Liver (tissue), 9 donors: ENCODE results near the gene OPN4. TPM values are rescaled to one million over a fixed set of nuclear protein-coding genes. Genes with fewer than 3 reads are reported as not detected.

ENCODE experiments used
- DNase-seq: peaks from one replicate; pipeline ENCODE4 v3.0.0-alpha.2; 2017; ENCODE audit warnings: low spot score
- H3K27ac ChIP-seq, 2 donors: one replicate each; pipeline ENCODE4 v1.7.0; 2013; ENCODE audit warnings: inconsistent platforms in 2 of 2, low read length in 2 of 2, control low read depth in 1 of 2, low read depth in 1 of 2, mild to moderate bottlenecking in 1 of 2
- H3K27me3 ChIP-seq, 4 donors: one replicate each; pipeline versions ENCODE4 v1.6.1 to v1.7.0; 2013; ENCODE audit warnings: low read length in 3 of 4, inconsistent platforms in 1 of 4, mild to moderate bottlenecking in 1 of 4, moderate library complexity in 1 of 4; ENCODE audit not compliant: control insufficient read depth in 4 of 4, insufficient read depth in 4 of 4
- H3K36me3 ChIP-seq, 4 donors: one replicate each; pipeline versions ENCODE4 v1.6.1 to v1.7.0; 2013; ENCODE audit warnings: low read length in 3 of 4, mild to moderate bottlenecking in 3 of 4, low read depth in 1 of 4, moderate library complexity in 1 of 4; ENCODE audit not compliant: control insufficient read depth in 4 of 4, insufficient read depth in 3 of 4
- H3K4me1 ChIP-seq, 4 donors: one replicate each; pipeline versions ENCODE4 v1.6.1 to v1.7.0; 2013; ENCODE audit warnings: low read length in 3 of 4, mild to moderate bottlenecking in 3 of 4, moderate library complexity in 1 of 4; ENCODE audit not compliant: control insufficient read depth in 4 of 4, insufficient read depth in 4 of 4
- H3K4me3 ChIP-seq, 3 donors: one replicate each; pipeline versions ENCODE4 v1.6.1 to v1.7.0; 2013; ENCODE audit warnings: low read length in 3 of 3, control low read depth in 1 of 3, low read depth in 1 of 3, mild to moderate bottlenecking in 1 of 3
- H3K9ac ChIP-seq, 2 donors: one replicate each; pipeline ENCODE4 v1.7.0; 2013; ENCODE audit warnings: low read length in 2 of 2, mild to moderate bottlenecking in 2 of 2, moderate library complexity in 2 of 2, control low read depth in 1 of 2, low read depth in 1 of 2
- H3K9me3 ChIP-seq, 4 donors: one replicate each; pipeline versions ENCODE4 v1.6.1 to v1.7.0; 2013; ENCODE audit warnings: low read length in 3 of 4; ENCODE audit not compliant: control insufficient read depth in 4 of 4
- FOXA1 ChIP-seq: IDR thresholded peaks from 2 replicates; pipeline ENCODE4 v1.6.1; 2016; ENCODE audit warnings: antibody characterized with exemption
- FOXA2 ChIP-seq: IDR thresholded peaks from 2 replicates; pipeline ENCODE4 v1.6.1; 2016; ENCODE audit warnings: antibody characterized with exemption
- GABPA ChIP-seq, 2 donors: IDR thresholded peaks in 1 of 2; conservative IDR thresholded peaks in 1 of 2; 2 replicates each; pipeline ENCODE4 v1.6.1; 2016; ENCODE audit warnings: antibody characterized with exemption in 2 of 2, mild to moderate bottlenecking in 1 of 2, moderate library complexity in 1 of 2
- HNF4A ChIP-seq, 2 donors: conservative IDR thresholded peaks; 2 replicates each; pipeline ENCODE4 v1.6.1; 2016; ENCODE audit warnings: antibody characterized with exemption in 2 of 2, mild to moderate bottlenecking in 2 of 2
- HNF4G ChIP-seq: IDR thresholded peaks from 2 replicates; pipeline ENCODE4 v1.6.1; 2016; ENCODE audit warnings: antibody characterized with exemption
- JUND ChIP-seq, 2 donors: IDR thresholded peaks; 2 replicates each; pipeline ENCODE4 v1.6.1; 2016; ENCODE audit warnings: antibody characterized with exemption in 2 of 2
- NR2F2 ChIP-seq: IDR thresholded peaks from 2 replicates; pipeline ENCODE4 v1.6.1; 2016; ENCODE audit warnings: antibody characterized with exemption
- RAD21 ChIP-seq, 2 donors: IDR thresholded peaks; 2 replicates each; pipeline ENCODE4 v1.6.1; 2016; ENCODE audit warnings: antibody characterized with exemption in 2 of 2, mild to moderate bottlenecking in 2 of 2
- RXRA ChIP-seq, 2 donors: IDR thresholded peaks; 2 replicates each; pipeline ENCODE4 v1.6.1; 2017 to 2018; ENCODE audit warnings: antibody characterized with exemption in 2 of 2, mild to moderate bottlenecking in 1 of 2
- SP1 ChIP-seq: IDR thresholded peaks from 2 replicates; pipeline ENCODE4 v1.6.1; 2018; ENCODE audit warnings: antibody characterized with exemption, mild to moderate bottlenecking
- YY1 ChIP-seq: IDR thresholded peaks from 2 replicates; pipeline ENCODE4 v1.6.1; 2016; ENCODE audit warnings: antibody characterized with exemption, mild to moderate bottlenecking
- WGBS: extraction: QIAGEN DNeasy Blood & Tissue Kit; methylation state at CpG from one replicate; pipeline ENCODE4 v1.1.7; 2013; 5-methylcytosine and 5-hydroxymethylcytosine counted together
- polyA plus RNA-seq, 2 donors: library from polyadenylated mRNA; stranded (reverse) in 1 of 2; unstranded in 1 of 2; fragments of 200-250 nt in 1 of 2; fragments of >200 nt in 1 of 2; fragmentation: Nextera tagmentation in 1 of 2; extraction: Ambion mirVana in 1 of 2; gene quantifications; one replicate each; pipeline versions ENCODE4 v1.2.1 to v1.2.3, GENCODE V29; 2013 to 2015
- total RNA-seq, 2 donors: library from RNA; depleted of rRNA; stranded (reverse); fragments of >200 nt; gene quantifications; one replicate each; pipeline ENCODE4 v1.2.3, GENCODE V29; 2014
- TF ChIP-seq, protein P1 (sequence below): fragments of 150-350 bp; IDR thresholded peaks from 2 replicates; pipeline ENCODE4 v1.5.1; 2017; ENCODE audit warnings: improper control_type of control experiment, low read depth, low read length; ENCODE audit not compliant: missing input control
- TF ChIP-seq, protein P2 (sequence below): IDR thresholded peaks from 2 replicates; pipeline ENCODE4 v1.6.1; 2016; ENCODE audit warnings: antibody characterized with exemption, mild to moderate bottlenecking
- TF ChIP-seq, protein P3 (sequence below): IDR thresholded peaks from 2 replicates; pipeline ENCODE4 v1.6.1; 2016; ENCODE audit warnings: antibody characterized with exemption
- TF ChIP-seq, protein P4 (sequence below): IDR thresholded peaks from 2 replicates; pipeline ENCODE4 v1.6.1; 2016; ENCODE audit warnings: antibody characterized with exemption
- TF ChIP-seq, protein P5 (sequence below): IDR thresholded peaks from 2 replicates; pipeline ENCODE4 v1.6.1; 2016; ENCODE audit warnings: antibody characterized with exemption
- donor health status: healthy.
- donor health status: healthy.
- donor health status: healthy.
- donor health status: healthy.
- donor health status: healthy.

The OPN4 gene
- total and polyA plus RNA-seq, 4 donors = not detected

DNA sequence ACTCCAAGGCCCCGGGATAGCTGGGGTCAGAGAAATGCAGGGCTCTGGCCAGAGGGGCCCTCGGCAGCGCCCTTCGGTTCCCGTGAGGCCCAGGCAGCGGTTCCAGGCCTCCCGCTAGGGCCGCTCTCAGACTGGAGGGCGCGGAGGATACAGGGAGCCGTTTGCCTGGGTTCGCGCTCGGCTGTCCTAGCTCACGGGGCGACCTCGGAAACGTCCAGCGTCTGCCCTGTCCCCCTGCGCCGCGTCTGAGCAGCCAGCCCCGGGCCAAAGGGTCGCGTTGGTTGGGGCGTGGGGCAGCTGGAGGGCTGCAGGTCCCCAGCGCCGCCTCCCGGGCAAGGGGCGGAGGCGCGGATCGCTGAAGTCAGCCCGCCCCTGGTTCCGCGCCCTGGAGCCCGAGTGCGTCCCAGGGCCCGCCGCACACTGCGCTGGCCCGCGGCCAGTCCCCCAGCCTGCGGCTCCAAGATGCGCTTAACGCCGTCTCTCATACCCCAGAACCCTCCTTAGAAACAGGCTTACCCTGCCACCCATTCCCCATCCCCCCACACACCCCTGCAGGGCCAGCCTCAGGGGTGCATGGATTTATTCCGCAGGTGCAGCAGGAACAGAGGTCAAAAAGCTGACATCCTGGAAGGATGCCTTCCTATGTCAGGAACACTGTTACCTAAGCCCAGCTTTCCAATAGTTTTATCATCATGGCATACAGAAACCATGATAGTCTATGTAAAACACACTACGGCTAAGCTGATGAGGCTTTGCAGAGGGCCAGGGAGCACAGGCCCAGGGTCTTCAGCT lies 22.1 kb upstream of the OPN4 start:
- Histone ChIP-seq H3K4me3 (peak overlapping the region in 1 of 3 donors; percentile 37), H3K27me3 (peaks cover 0 to 2% (median 0%) of the 10 kb centered on the region in 4 donors), H3K4me1 (peaks cover 0 to 12% (median 6%) of the 10 kb centered on the region in 4 donors), H3K9me3 (no peaks in the 10 kb centered on the region), H3K9ac (no peak overlapping the region), H3K36me3 (no peaks in the 10 kb centered on the region), H3K27ac (no peak overlapping the region)
- 8% methylated on average over 49 of the region's 49 CpGs for WGBS
- DNase-seq = peak; percentile 68
- TF ChIP-seq, protein P1, sequence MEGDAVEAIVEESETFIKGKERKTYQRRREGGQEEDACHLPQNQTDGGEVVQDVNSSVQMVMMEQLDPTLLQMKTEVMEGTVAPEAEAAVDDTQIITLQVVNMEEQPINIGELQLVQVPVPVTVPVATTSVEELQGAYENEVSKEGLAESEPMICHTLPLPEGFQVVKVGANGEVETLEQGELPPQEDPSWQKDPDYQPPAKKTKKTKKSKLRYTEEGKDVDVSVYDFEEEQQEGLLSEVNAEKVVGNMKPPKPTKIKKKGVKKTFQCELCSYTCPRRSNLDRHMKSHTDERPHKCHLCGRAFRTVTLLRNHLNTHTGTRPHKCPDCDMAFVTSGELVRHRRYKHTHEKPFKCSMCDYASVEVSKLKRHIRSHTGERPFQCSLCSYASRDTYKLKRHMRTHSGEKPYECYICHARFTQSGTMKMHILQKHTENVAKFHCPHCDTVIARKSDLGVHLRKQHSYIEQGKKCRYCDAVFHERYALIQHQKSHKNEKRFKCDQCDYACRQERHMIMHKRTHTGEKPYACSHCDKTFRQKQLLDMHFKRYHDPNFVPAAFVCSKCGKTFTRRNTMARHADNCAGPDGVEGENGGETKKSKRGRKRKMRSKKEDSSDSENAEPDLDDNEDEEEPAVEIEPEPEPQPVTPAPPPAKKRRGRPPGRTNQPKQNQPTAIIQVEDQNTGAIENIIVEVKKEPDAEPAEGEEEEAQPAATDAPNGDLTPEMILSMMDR = peak; percentile 3
- TF ChIP-seq RAD21 (IDR thresholded peaks at IDR 0.05) = peak in 1 of 2 donors; percentile 46
- TF ChIP-seq YY1 = no peak

DNA sequence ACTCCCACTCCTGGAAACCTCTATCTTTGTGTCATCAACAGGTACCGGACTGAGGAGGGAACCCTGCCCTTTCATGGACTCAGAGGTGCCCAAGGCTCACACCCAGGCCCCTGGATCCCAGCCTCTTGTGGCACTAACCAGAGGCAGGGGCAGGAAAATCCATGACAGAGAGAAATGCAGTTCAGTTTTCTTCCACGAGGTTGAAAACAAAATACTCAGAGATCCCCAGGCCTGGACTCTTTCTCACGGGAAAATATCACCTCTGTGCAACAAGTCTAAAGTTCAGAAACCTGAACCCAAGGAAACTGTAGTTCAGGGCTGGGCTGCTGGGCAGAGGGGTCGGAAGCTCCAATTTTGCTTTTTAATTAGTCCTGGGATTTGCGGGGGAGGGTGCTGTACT lies 21.4 kb upstream of the OPN4 start:
- 47% methylated on average over 5 of the region's 5 CpGs for WGBS
- Histone ChIP-seq H3K27ac (no peak overlapping the region), H3K4me3 (no peak overlapping the region), H3K9ac (no peak overlapping the region), H3K36me3 (no peaks in the 10 kb centered on the region), H3K4me1 (peaks cover 0 to 12% (median 6%) of the 10 kb centered on the region in 4 donors), H3K9me3 (no peaks in the 10 kb centered on the region), H3K27me3 (peaks cover 0 to 2% (median 0%) of the 10 kb centered on the region in 4 donors)
- TF ChIP-seq, protein P2, sequence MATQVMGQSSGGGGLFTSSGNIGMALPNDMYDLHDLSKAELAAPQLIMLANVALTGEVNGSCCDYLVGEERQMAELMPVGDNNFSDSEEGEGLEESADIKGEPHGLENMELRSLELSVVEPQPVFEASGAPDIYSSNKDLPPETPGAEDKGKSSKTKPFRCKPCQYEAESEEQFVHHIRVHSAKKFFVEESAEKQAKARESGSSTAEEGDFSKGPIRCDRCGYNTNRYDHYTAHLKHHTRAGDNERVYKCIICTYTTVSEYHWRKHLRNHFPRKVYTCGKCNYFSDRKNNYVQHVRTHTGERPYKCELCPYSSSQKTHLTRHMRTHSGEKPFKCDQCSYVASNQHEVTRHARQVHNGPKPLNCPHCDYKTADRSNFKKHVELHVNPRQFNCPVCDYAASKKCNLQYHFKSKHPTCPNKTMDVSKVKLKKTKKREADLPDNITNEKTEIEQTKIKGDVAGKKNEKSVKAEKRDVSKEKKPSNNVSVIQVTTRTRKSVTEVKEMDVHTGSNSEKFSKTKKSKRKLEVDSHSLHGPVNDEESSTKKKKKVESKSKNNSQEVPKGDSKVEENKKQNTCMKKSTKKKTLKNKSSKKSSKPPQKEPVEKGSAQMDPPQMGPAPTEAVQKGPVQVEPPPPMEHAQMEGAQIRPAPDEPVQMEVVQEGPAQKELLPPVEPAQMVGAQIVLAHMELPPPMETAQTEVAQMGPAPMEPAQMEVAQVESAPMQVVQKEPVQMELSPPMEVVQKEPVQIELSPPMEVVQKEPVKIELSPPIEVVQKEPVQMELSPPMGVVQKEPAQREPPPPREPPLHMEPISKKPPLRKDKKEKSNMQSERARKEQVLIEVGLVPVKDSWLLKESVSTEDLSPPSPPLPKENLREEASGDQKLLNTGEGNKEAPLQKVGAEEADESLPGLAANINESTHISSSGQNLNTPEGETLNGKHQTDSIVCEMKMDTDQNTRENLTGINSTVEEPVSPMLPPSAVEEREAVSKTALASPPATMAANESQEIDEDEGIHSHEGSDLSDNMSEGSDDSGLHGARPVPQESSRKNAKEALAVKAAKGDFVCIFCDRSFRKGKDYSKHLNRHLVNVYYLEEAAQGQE = no peak
- TF ChIP-seq HNF4A (conservative IDR thresholded peaks at IDR 0.05) (peak in 1 of 2 donors; percentile 37), SP1 (no peak), JUND (IDR thresholded peaks at IDR 0.05) (no peak), FOXA1 (no peak), YY1 (no peak)
- TF ChIP-seq, protein P1 = no peak
- no peak for DNase-seq

DNA sequence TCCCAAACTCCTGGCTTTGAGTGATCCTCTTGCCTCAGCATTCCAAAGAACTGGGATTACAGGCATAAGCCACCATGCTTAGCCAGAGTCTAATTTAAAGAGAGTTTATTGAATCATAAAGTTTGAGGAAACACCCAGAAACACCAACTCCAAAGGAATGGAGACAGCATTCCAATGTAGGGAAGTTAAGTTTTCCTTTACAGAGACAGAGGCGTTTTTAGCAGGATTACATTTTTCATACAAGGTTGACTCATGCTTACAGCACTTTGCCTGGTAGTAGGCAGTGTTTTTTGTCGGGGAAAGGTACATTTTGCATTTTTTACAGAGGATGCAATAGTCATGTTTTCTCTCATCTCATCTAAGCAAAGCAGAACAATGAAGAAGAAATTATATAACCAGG lies 18.9 kb upstream of the OPN4 start:
- Histone ChIP-seq H3K9ac (no peak overlapping the region), H3K4me1 (peaks cover 0 to 12% (median 6%) of the 10 kb centered on the region in 4 donors), H3K27ac (no peak overlapping the region), H3K27me3 (peaks cover 0 to 2% (median 0%) of the 10 kb centered on the region in 4 donors), H3K4me3 (no peak overlapping the region), H3K9me3 (no peaks in the 10 kb centered on the region), H3K36me3 (no peaks in the 10 kb centered on the region)
- TF ChIP-seq NR2F2 = no peak
- no peak for TF ChIP-seq RAD21 (IDR thresholded peaks at IDR 0.05)
- TF ChIP-seq, protein P3, sequence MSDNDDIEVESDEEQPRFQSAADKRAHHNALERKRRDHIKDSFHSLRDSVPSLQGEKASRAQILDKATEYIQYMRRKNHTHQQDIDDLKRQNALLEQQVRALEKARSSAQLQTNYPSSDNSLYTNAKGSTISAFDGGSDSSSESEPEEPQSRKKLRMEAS = no peak
- no peak for TF ChIP-seq RXRA (IDR thresholded peaks at IDR 0.05)
- TF ChIP-seq HNF4A (conservative IDR thresholded peaks at IDR 0.05) = no peak
- TF ChIP-seq, protein P4, sequence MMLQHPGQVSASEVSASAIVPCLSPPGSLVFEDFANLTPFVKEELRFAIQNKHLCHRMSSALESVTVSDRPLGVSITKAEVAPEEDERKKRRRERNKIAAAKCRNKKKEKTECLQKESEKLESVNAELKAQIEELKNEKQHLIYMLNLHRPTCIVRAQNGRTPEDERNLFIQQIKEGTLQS = no peak
- no peak for TF ChIP-seq FOXA1
- TF ChIP-seq GABPA (IDR thresholded peaks at IDR 0.05 in 1 of 2, conservative IDR thresholded peaks at IDR 0.05 in 1 of 2) = no peak
- TF ChIP-seq, protein P5, sequence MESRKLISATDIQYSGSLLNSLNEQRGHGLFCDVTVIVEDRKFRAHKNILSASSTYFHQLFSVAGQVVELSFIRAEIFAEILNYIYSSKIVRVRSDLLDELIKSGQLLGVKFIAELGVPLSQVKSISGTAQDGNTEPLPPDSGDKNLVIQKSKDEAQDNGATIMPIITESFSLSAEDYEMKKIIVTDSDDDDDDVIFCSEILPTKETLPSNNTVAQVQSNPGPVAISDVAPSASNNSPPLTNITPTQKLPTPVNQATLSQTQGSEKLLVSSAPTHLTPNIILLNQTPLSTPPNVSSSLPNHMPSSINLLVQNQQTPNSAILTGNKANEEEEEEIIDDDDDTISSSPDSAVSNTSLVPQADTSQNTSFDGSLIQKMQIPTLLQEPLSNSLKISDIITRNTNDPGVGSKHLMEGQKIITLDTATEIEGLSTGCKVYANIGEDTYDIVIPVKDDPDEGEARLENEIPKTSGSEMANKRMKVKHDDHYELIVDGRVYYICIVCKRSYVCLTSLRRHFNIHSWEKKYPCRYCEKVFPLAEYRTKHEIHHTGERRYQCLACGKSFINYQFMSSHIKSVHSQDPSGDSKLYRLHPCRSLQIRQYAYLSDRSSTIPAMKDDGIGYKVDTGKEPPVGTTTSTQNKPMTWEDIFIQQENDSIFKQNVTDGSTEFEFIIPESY = no peak
- TF ChIP-seq HNF4G = no peak
- no peak for TF ChIP-seq FOXA2
- no peak for DNase-seq
- WGBS = 79% methylated on average over 2 of the region's 2 CpGs
